Measurements from ENCODE around the gene CDC42EP4. TPM values are rescaled to one million over a fixed set of nuclear protein-coding genes. Genes with fewer than 3 reads are reported as not detected.

The CDC42EP4 gene
- polyA plus RNA-seq, 1 donor from 2014 or later = 19.4 TPM

- TF ChIP-seq RAD21 (conservative IDR thresholded peaks at IDR 0.05) (no peak), TAF1 (IDR thresholded peaks at IDR 0.05; ENCODE audit: low read depth) (no peak), POLR2AphosphoS5 (IDR thresholded peaks at IDR 0.05) (no peak), CTCF (IDR thresholded peaks at IDR 0.05; ENCODE audit: poor library complexity, severe bottlenecking) (no peak), EZH2 (IDR thresholded peaks at IDR 0.05; ENCODE audit: borderline replicate concordance, insufficient read depth, low read length, poor library complexity, severe bottlenecking) (no peak), REST (IDR thresholded peaks at IDR 0.05; ENCODE audit: borderline replicate concordance) (no peak), EP300 (conservative IDR thresholded peaks at IDR 0.05; ENCODE audit: poor library complexity, severe bottlenecking) (no peak), MXI1 (conservative IDR thresholded peaks at IDR 0.05; ENCODE audit: poor library complexity, severe bottlenecking) (no peak), SMC3 (conservative IDR thresholded peaks at IDR 0.05; ENCODE audit: poor library complexity) (no peak)
- H4K20me1 ChIP-seq (ENCODE audit: insufficient read depth) = no peaks in the 10 kb centered on the region
- no peaks in the 10 kb centered on the region for H3K9me2 ChIP-seq (ENCODE audit: insufficient read depth, low read length)
- no peaks in the 10 kb centered on the region for H3K9me3 ChIP-seq (ENCODE audit: low read length)
- no peaks in the 10 kb centered on the region for H3F3A ChIP-seq (ENCODE audit: insufficient read depth, low read length, poor library complexity, severe bottlenecking)
- H3K27me3 ChIP-seq (ENCODE audit: insufficient read depth, low read depth, low read length) = no peaks in the 10 kb centered on the region
- no peaks in the 10 kb centered on the region for H3K79me2 ChIP-seq (replicated peaks; ENCODE audit: insufficient read depth, low read length)
- no peak overlapping the region for H3K9ac ChIP-seq (ENCODE audit: low read length)
- no peak overlapping the region for H2AFZ ChIP-seq (ENCODE audit: low read depth, low read length)
- no peak overlapping the region for H3K27ac ChIP-seq (ENCODE audit: low read length)
- no peak overlapping the region for H3K4me2 ChIP-seq (ENCODE audit: low read length)
- H3K36me3 ChIP-seq (ENCODE audit: insufficient read depth, low read length) = no peaks in the 10 kb centered on the region
- no peak overlapping the region for H3K4me3 ChIP-seq (ENCODE audit: low read length)
These were observed 6.0 kb upstream of the CDC42EP4 start for GRCh38 chr17:73317513-73318426.

- Histone ChIP-seq H2AFZ (ENCODE audit: low read depth, low read length) (no peak overlapping the region), H3K4me3 (ENCODE audit: low read length) (no peak overlapping the region), H3K4me2 (ENCODE audit: low read length) (no peak overlapping the region), H3K27me3 (ENCODE audit: insufficient read depth, low read depth, low read length) (no peaks in the 10 kb centered on the region), H3K36me3 (ENCODE audit: insufficient read depth, low read length) (no peaks in the 10 kb centered on the region), H3K9ac (ENCODE audit: low read length) (no peak overlapping the region), H3K9me3 (ENCODE audit: low read length) (no peaks in the 10 kb centered on the region), H4K20me1 (ENCODE audit: insufficient read depth) (no peaks in the 10 kb centered on the region), H3F3A (ENCODE audit: insufficient read depth, low read length, poor library complexity, severe bottlenecking) (no peaks in the 10 kb centered on the region), H3K79me2 (replicated peaks; ENCODE audit: insufficient read depth, low read length) (no peaks in the 10 kb centered on the region), H3K9me2 (ENCODE audit: insufficient read depth, low read length) (no peaks in the 10 kb centered on the region), H3K27ac (ENCODE audit: low read length) (no peak overlapping the region)
- TF ChIP-seq EZH2 (IDR thresholded peaks at IDR 0.05; ENCODE audit: borderline replicate concordance, insufficient read depth, low read length, poor library complexity, severe bottlenecking) = no peak
- no peak for TF ChIP-seq REST (IDR thresholded peaks at IDR 0.05; ENCODE audit: borderline replicate concordance)
- no peak for TF ChIP-seq CTCF (IDR thresholded peaks at IDR 0.05; ENCODE audit: poor library complexity, severe bottlenecking)
- no peak for TF ChIP-seq TAF1 (IDR thresholded peaks at IDR 0.05; ENCODE audit: low read depth)
- TF ChIP-seq SMC3 (conservative IDR thresholded peaks at IDR 0.05; ENCODE audit: poor library complexity) = no peak
These were observed 5.2 kb upstream of the CDC42EP4 start for GRCh38 chr17:73316919-73317505.

Measured in neural cell (in vitro differentiated cells).